Measurements from ENCODE around the gene MKNK1.

DNA sequence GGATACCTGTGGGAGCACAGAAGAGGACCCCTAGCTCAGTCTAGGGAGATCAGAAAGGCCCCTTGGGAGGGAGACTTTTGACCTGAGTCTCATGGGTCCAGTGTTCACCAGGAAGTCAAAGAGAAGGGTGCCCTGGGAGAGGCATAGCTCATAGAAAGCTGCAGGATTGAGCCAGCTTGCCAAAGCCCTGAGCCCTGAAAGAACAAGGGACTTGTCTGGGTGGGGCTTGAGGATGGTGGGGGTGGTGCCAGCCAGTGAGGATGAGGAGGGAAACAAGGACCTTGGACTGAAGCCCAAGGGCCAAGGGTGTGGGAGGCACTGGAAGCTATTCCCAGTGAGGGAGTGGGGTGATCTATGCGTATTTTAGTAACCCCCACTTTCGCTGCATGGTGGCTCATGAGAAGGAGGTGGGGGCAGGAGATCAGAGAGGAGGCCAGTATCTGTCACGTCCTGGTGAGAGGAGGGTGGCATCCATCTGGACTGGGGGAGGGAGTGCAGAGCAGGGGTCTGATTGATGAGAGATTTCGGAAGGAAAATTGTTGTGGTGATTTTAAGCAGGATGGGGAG, 86.1 kb downstream of the MKNK1 start:
- TF ChIP-seq POLR2AphosphoS5 (IDR thresholded peaks at IDR 0.05; ENCODE audit: low read depth) (no peak), SPI1 (IDR thresholded peaks at IDR 0.05; ENCODE audit: borderline replicate concordance, low read depth) (no peak)
- TF ChIP-seq, protein P1, sequence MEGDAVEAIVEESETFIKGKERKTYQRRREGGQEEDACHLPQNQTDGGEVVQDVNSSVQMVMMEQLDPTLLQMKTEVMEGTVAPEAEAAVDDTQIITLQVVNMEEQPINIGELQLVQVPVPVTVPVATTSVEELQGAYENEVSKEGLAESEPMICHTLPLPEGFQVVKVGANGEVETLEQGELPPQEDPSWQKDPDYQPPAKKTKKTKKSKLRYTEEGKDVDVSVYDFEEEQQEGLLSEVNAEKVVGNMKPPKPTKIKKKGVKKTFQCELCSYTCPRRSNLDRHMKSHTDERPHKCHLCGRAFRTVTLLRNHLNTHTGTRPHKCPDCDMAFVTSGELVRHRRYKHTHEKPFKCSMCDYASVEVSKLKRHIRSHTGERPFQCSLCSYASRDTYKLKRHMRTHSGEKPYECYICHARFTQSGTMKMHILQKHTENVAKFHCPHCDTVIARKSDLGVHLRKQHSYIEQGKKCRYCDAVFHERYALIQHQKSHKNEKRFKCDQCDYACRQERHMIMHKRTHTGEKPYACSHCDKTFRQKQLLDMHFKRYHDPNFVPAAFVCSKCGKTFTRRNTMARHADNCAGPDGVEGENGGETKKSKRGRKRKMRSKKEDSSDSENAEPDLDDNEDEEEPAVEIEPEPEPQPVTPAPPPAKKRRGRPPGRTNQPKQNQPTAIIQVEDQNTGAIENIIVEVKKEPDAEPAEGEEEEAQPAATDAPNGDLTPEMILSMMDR (IDR thresholded peaks at IDR 0.05; ENCODE audit: insufficient read depth, low read length), result no peak
- TF ChIP-seq, protein P2, sequence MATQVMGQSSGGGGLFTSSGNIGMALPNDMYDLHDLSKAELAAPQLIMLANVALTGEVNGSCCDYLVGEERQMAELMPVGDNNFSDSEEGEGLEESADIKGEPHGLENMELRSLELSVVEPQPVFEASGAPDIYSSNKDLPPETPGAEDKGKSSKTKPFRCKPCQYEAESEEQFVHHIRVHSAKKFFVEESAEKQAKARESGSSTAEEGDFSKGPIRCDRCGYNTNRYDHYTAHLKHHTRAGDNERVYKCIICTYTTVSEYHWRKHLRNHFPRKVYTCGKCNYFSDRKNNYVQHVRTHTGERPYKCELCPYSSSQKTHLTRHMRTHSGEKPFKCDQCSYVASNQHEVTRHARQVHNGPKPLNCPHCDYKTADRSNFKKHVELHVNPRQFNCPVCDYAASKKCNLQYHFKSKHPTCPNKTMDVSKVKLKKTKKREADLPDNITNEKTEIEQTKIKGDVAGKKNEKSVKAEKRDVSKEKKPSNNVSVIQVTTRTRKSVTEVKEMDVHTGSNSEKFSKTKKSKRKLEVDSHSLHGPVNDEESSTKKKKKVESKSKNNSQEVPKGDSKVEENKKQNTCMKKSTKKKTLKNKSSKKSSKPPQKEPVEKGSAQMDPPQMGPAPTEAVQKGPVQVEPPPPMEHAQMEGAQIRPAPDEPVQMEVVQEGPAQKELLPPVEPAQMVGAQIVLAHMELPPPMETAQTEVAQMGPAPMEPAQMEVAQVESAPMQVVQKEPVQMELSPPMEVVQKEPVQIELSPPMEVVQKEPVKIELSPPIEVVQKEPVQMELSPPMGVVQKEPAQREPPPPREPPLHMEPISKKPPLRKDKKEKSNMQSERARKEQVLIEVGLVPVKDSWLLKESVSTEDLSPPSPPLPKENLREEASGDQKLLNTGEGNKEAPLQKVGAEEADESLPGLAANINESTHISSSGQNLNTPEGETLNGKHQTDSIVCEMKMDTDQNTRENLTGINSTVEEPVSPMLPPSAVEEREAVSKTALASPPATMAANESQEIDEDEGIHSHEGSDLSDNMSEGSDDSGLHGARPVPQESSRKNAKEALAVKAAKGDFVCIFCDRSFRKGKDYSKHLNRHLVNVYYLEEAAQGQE (IDR thresholded peaks at IDR 0.05; ENCODE audit: insufficient replicate concordance, low read depth), result no peak

Data from HL-60 (cell line).